SKM-1 (cell line): Measurements from ENCODE around the gene ATP11B.

Experiments used
- DNase-seq: peaks from one replicate; lab custom pipeline; 2025; ENCODE audit not compliant: unreplicated experiment; lab: John Stamatoyannopoulos, UW

The ATP11B gene

DNA sequence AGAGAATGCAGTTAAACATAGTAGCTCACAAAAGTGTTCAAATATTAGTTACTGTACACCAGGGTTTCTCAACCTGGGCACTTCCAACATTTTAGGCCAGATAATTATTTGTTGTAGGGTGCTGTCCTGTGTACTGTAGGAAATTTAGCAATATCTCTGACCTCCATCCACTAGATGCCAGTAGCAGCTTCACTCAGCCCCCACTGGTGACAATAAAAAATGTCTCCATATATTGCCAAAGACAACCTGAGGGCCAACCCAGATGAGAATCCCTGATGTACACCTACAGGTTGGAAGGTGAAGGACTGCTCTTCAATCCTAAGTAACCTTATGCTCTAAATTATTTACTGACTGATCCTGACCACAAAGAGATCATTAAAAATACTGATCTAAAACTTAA lies 154.6 kb downstream of the ATP11B start:
- DNase-seq = no peak

DNA sequence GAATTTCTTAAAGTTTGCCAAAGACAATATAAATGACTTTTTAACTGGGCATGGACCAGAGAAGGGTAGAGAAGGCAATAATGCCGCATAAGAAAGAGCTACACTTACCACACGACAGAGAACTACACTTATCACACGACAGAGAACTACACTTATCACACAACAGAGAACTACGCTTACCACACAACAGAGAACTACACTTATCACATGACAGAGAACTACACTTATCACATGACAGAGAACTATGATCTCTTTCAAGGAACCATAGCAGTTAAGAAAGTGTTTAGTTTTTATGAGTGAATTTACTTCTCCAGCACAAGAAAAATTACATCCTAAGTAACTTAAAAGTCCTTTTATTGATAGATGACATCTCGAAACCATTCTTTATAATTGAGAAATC lies 155.0 kb downstream of the ATP11B start:
- no peak for DNase-seq

DNA sequence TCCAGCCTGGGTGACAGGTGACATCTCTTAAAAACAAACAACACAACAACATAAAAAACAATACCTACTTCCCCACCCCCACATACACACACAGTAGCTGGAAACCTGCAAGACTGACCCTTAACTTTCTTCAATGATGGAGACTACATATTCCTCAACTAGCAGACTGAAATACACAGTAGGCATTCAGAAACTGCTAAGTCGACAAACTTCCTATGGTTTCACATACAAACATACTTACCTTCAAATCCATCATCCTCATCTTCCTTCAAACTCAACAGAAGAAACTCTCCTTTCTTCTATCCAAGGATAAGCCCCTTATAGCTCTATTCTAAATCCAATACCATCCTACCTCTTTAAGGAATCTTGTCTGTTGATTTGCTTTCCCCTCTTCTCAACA lies 156.4 kb downstream of the ATP11B start:
- no peak for DNase-seq

DNA sequence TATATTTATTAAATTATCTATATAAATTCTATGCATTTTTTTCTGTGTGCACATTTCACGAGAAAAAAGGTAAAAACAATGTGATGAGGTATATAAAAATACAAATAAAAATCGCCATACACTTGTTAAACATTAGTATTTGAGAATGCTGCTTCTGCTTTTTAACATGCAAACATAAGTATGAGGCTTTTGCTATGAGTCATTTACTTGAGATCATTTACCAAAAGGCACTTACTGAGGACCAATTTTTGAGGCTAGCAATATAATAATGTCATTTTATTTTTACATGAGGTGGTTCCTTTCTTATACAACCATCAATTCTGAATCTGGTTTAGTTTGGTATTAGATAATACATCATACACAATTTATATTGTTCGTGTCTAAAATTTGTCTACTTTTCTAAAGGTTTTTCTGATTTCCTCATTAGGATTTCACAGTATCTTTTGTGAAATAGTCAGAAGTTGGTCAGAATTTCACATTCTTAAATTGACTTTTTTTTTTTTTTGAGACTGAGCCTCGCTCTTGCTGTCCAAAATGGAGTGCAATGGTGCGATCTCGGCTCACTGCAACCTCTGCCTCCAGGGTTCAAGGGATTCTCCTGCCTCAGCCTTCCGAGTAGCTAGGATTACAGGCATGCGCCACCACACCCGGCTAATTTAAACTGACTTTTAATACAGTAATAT lies 161.4 kb downstream of the ATP11B start:
- DNase-seq = no peak

DNA sequence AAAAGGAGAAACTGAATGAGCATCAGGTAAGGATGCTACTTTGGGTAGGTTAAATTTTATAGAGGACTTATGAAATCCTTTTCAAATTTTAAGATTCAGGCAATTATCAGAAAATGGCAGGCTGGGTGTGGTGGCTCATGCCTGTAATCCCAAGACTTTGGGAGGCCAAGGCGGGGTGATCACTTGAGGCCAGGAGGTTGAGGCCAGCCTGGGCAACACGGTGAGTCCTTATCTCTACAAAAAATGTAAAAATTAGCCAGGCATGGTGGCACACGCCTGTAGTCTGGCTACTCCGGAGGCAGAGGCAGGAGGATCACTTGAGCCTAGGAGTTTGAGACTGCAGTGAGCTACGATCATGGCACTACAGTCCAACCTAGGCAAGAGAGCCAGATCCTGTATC lies 163.9 kb downstream of the ATP11B start:
- no peak for DNase-seq

DNA sequence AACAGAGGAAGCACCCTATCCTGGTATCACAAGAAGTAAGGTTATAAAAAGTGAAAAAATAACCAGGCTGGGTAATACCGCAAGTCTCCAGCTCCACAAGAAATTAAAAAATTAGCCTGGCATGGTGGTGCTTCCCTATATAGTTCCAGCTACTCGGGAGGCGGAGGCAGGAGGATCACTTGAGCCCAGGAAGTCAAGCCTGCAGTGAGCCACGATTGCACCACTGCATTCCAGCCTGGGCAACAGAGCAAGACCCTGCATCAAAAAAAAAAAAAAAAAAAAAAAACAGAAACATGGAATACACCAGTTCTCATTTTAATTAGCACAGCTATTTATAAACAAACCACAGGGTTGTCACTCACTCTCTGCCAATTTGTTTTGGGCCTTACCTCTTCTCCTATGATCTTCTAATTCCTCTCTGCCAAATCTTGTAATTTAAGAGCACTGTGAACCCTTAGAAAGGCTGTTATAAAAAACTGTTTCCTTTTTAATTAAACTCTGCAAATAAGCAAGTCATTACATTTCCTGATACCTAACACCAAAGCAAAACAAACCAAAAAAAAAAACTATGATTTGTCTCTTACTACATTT lies 164.5 kb downstream of the ATP11B start:
- no peak for DNase-seq

DNA sequence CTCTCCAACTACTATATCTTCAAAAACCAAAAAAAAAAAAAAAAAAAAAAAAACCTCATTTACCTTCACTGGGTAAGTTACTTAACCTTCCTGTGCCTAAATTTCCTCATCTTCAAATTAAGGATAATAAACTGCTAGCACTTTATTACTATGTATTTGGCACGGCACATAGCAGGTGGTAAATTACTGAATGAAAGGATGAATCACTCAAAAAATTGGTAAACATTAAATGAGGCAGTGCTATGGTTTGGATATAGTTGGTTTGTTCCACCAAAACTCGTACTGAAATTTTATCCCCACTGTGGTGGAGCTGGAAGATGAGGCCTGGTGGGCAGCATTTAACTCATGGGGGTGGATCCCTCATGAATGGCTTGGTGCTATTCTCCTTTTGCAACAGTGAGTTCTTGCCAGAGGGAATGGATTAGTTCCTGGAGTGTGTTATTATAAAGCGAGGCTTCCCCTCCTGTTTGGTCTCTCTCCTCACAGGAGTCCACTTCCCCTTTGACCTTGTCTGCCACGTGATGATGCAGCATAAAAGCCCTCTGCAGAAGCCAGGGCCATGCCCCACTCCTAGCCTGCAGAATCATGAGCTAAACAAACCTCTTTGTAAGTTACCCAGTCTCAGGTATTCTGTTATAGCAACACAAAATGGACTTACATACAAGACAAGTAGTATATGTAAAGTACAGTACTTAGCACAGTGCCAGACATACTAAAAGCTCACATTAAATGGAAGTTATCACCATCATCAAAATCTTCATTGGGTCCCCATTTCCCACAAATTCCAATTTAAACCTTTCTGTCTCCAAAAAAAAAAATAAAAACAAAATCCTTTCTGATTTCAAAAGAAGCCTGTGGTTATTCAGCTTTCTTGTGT lies 166.4 kb downstream of the ATP11B start:
- no peak for DNase-seq

DNA sequence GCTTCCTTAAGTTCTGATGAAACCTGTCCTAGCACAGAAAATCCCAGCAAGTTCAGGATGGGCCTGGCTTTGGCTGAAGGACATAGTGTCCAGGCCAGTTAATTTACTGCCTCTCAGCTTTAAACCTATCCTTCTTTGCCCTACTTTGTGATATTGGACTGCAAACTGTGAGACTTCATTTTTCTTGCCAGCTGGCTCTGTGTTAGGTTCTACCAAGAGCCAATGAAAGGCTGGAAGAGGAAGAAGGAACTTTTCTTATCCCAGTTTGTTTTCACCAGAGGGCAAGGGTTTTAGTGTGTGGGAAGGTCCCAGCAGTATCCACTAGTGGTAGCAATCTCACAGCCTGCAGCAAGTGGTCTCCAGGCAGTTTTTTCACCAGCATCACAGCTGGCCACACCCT lies 168.9 kb downstream of the ATP11B start:
- DNase-seq = no peak

DNA sequence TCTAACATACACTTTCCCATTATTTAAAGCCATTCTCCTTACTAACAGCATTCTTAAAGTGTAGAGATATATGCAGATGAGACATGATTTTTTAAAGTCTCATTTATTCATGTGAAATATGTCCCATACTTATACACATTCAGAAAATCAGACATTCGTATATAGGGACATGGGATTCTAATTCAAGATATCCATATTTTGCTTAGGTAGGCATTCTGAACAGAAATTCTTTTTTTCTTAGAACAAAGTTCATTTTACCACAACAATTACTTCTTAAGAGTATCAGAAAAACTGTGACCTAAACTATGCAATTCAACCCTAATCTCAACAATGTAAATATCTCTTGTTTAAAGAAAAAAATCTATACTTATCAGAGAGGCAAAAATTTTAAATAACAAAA lies 170.9 kb downstream of the ATP11B start:
- no peak for DNase-seq

DNA sequence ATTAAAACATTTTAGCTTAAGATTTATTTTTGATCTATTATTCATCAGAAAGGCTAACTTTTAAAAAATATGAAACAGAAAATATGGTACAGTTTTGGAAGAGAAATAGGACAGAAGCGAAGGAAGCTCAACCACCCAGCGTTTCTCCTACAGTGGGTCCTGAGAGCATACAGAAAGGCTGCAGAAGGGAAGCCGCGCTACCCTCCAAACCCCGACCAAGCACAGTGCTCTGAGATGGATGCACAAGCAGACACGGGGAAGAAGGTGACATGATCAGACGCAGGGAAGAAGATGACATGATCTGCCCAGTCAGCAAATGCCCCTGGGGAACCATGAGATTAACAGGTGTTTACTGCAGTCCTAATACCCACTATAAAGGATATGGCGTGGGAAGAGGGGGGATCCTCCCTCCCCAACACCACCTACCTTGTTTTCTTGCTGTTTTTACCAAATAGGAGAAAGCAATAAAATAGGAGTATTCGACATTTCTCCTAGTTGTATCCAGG lies 172.6 kb downstream of the ATP11B start:
- DNase-seq = no peak

DNA sequence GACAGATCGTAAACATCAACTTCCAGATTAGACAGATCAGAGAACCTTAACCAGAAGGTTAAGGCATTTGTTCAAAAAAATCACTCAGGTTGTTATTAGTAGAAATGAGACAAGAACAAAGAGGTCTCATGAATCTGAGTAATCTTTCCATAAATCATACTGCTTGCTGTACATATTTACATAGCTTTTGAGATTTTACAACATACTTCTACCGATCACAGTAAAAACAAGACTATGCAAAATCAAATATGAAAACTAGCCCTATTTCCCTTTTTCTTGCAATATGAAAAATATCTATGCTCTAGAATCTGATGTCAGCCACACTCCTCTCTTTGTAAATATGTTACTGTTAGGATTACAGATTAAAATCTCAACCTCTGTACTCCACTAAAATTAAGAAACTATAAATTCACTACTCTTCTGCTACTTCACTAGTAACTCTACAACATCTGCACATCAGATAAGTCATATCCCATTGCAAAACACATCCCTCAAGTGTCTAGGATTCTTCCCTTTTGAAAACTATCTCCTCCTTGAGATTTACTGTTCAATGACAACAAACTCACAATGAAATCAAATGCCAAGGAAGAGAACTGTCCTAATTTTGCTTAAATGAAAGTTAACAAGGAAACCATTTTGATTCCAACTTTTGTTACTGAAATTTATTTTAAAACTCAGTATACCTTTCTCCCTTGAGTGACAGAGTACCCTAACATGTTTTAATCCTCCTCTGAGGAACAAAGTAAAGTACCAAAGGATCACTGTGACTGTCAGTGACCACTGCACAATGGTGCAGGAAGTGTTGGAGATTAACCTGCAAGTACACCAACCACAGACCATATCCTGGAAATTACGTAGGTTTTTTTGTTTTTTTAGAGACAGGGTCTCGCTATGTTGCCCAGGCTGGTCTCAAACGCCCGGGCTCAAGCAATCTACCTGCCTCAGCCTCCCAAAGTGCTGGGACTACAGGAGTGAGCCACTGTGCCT lies 174.2 kb downstream of the ATP11B start:
- DNase-seq = no peak

DNA sequence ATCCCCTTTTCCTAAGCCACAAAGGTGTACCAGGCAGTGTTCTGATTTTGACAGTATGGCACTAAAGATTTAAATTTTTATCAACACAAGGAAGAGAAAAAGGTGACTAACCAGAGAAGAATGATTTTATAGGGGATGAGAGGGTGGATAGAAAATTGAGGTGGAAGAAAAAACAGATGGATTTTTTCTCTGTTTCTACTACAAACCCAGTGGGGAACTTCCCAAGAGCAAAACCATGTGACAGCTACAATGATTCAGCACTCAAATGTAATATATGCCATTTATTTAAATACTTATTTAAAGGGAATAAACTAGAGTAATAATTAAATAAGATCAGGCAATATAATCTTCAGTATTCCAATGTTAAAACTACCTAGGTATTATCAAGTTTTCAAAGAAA lies 176.0 kb downstream of the ATP11B start:
- no peak for DNase-seq

DNA sequence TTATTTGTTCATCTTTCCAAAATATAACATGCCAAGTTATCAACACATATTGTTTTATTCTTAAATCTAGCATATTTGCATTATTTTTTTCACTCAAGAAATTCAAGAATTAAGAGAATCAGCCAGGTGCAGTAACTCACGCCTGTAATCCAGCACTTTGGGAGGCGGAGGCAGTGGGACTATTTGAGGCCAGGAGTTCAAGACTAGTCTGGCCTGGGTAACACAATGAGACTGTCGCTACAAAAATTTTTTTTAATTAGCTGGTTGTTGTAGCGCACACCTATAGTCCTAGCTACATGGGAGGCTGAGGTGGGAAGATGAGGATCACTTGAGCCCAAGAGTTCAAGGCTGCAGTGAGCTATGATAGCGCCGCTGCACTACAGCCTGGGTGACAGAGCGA lies 176.5 kb downstream of the ATP11B start:
- no peak for DNase-seq

DNA sequence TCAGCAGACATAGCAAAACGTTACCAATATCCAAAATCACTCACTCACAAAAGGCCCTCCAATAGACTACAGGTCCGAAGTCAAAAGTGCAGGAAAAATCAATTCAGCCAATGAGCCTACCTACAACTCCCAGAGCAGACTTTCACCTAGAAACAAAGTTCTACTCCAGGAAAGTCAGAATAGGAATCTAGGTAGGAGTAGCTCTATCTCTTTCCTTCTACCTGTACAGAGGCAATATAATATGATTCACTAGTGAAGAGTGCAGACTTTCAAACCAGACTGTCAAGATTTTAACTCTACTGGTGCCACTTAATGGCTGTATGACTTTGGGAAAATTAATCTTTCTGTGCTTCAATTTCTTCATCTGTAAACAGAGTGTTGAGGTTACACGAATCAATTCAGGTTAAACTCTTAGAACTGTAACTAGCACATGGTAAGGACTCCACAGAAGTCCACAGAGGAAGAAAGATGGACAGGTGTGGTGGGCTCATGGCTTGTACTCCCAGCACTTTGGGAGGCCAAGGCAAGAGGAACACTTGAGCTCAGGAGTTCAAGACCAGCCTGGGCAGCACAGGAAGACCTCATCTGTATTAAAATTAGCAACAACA lies 177.6 kb downstream of the ATP11B start:
- no peak for DNase-seq
